ENCODE measurements around the gene HSD17B10. TPM values are rescaled to one million over a fixed set of nuclear protein-coding genes. Genes with fewer than 3 reads are reported as not detected.

The HSD17B10 gene
- total RNA-seq = 100 to 1,000 TPM; 107 to 120 TPM
- 82.5 TPM for polyA plus RNA-seq (2013, experiment 1 of 2)
- polyA plus RNA-seq (2013, experiment 2 of 2) = 79.4 TPM
- long read RNA-seq, experiment 1, transcript HSD17B10-201 (6 exons, 960 nt) = major isoform, 38 of 49 reads
- long read RNA-seq, experiment 1, partial matches to known transcripts = 7 of 49 reads
- long read RNA-seq, experiment 1, other reads (novel, unspliced or antisense) = 3 of 49 reads
- long read RNA-seq, experiment 2, transcript HSD17B10-201 (6 exons, 960 nt) = major isoform, 77 of 79 reads
- long read RNA-seq, experiment 2, partial matches to known transcripts = 0 of 79 reads
- long read RNA-seq, experiment 2, other reads (novel, unspliced or antisense) = 1 of 79 reads
- long read RNA-seq, experiment 3, transcript HSD17B10-201 (6 exons, 960 nt) = major isoform, 55 of 58 reads
- long read RNA-seq, experiment 3, partial matches to known transcripts = 2 of 58 reads
- long read RNA-seq, experiment 3, other reads (novel, unspliced or antisense) = 1 of 58 reads
- long read RNA-seq, experiment 4, transcript HSD17B10-201 (6 exons, 960 nt) = major isoform, 71 of 77 reads
- long read RNA-seq, experiment 4, partial matches to known transcripts = 2 of 77 reads
- long read RNA-seq, experiment 4, other reads (novel, unspliced or antisense) = 3 of 77 reads

- Histone ChIP-seq H3K36me3 (ENCODE audit: control insufficient read depth, insufficient read depth, low read length) (no peaks in the 10 kb centered on the region), H3K9me3 (ENCODE audit: control insufficient read depth, low read length) (no peaks in the 10 kb centered on the region), H3K9ac (ENCODE audit: extremely low read depth, low read length, poor library complexity, severe bottlenecking) (peak within 1 kb of the TSS; percentile 30), H3K27ac (ENCODE audit: low read depth, low read length) (no peak within 1 kb of the TSS), H3K4me3 (ENCODE audit: low read length) (peak within 1 kb of the TSS; percentile 89), H3K27me3 (ENCODE audit: control insufficient read depth, insufficient read depth, low read length, poor library complexity, severe bottlenecking) (no peaks in the 10 kb centered on the region), H3K4me1 (ENCODE audit: control insufficient read depth, insufficient read depth, low read length) (no peaks in the 10 kb centered on the region)
- TF ChIP-seq CTCF (conservative IDR thresholded peaks at IDR 0.05) = no peak
- Mint-ChIP-seq H3K36me3 (ENCODE audit: low read depth) (peaks cover 25% of the 10 kb centered on the region), H3K4me3 (peak within 1 kb of the TSS; percentile 94), H3K9me3 (peaks cover 72% of the 10 kb centered on the region), H3K27me3 (ENCODE audit: insufficient read depth) (peaks cover 16% of the 10 kb centered on the region), H3K4me1 (peaks cover 5% of the 10 kb centered on the region), H3K27ac (peak within 1 kb of the TSS; percentile 93)
- peak; percentile 94 for DNase-seq
- 0 to 5% methylated on average over 2 to 54 of the region's 61 CpGs for whole genome bisulfite sequencing, 2 experiments (ENCODE audit: insufficient coverage in 1 of 2, insufficient read length in 1 of 2)
These were observed at the start of gene HSD17B10 for GRCh38 chrX:53433651-53434639. HSD17B10 (minus strand) TSS chrX:53434370; CDS start chrX:53434345, 25 bp downstream.

DNA sequence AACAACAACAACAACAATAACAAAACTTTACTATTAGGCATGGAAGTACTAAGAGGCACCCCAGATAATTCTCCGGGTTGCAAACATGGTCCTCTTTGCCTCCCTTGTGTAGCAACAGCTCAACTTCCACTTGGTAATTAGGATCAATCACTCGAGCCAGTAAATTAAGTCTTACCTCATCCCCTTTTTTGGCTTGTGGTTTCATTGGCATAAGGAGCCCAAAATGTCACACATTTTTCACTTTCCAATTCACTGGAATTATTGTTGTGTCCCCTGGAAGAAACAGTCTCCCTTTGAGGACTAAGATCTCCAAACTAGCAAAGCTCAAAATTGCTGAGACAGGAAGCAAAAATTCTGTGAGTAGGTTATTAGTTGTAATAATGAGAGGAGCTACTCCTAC lies 49.2 kb upstream of the HSD17B10 start:
- H3K4me3 Mint-ChIP-seq = no peak overlapping the region
- TF ChIP-seq CTCF (conservative IDR thresholded peaks at IDR 0.05) = no peak
- no peaks in the 10 kb centered on the region for H3K9me3 ChIP-seq (ENCODE audit: control insufficient read depth, low read length)
- no peaks in the 10 kb centered on the region for H3K4me1 ChIP-seq (ENCODE audit: control insufficient read depth, insufficient read depth, low read length)
- no peak overlapping the region for H3K27ac Mint-ChIP-seq
- no peak overlapping the region for H3K9ac ChIP-seq (ENCODE audit: extremely low read depth, low read length, poor library complexity, severe bottlenecking)
- no peaks in the 10 kb centered on the region for H3K27me3 Mint-ChIP-seq (ENCODE audit: insufficient read depth)
- DNase-seq = no peak
- no peak overlapping the region for H3K4me3 ChIP-seq (ENCODE audit: low read length)
- no peaks in the 10 kb centered on the region for H3K36me3 ChIP-seq (ENCODE audit: control insufficient read depth, insufficient read depth, low read length)
- H3K4me1 Mint-ChIP-seq = no peaks in the 10 kb centered on the region
- peaks cover 58% of the 10 kb centered on the region for H3K9me3 Mint-ChIP-seq
- no peaks in the 10 kb centered on the region for H3K27me3 ChIP-seq (ENCODE audit: control insufficient read depth, insufficient read depth, low read length, poor library complexity, severe bottlenecking)
- 66 to 90% methylated on average over 1 to 2 of the region's 2 CpGs for WGBS, 2 experiments (ENCODE audit: insufficient coverage in 1 of 2, insufficient read length in 1 of 2)
- no peak overlapping the region for H3K27ac ChIP-seq (ENCODE audit: low read depth, low read length)
- H3K36me3 Mint-ChIP-seq (ENCODE audit: low read depth) = no peaks in the 10 kb centered on the region
